Superior temporal gyrus (tissue), 1 donor: Measurements from ENCODE around the gene WDR86.

Source experiments
- DNase-seq: peaks from one replicate; pipeline ENCODE4 v3.0.0-alpha.2; 2016; ENCODE audit errors: extremely low spot score

The WDR86 gene, protein sequence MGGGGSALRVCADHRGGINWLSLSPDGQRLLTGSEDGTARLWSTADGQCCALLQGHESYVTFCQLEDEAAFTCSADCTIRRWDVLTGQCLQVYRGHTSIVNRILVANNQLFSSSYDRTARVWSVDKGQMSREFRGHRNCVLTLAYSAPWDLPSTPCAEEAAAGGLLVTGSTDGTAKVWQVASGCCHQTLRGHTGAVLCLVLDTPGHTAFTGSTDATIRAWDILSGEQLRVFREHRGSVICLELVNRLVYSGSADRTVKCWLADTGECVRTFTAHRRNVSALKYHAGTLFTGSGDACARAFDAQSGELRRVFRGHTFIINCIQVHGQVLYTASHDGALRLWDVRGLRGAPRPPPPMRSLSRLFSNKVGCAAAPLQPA

DNA sequence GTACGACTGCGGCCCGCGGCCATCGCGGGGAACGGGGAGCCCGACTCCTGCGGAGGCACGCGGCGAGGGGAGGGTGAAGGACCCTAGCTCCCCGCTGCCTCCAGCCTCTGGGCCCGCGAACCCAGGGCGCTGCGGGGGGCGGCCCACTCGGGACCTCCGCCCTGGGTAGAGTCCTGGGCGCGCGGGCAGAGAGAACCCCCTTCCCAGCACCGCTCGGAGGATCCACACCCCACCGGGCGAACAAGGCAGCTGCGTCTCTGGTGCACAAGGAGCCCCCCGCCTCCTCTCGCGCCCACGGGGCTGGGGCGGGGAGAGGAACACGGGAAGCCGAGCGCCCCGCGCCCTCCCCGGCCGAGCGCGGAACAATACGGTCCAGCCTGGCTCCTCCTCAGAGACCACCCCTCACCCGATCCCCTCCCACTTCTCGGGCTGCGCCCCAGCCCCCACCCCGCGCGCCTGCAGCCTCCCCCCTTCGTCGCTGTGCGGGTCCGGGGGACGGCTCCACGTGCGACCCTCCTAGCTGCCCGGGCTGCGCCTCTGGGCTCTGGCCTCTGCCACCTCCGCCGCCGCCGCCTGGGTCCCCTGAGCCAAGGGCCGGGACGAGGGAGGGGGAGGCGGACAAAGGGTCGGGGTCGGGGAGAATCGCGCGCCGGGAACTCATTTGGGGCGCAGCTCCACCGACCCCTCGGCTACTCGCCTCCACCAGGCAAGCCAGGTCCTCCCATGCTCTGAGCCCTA lies at the start of gene WDR86:
Gene WDR86 (minus strand): TSS at position 372 of the 738 bp plus-strand sequence. CDS start 449 bp downstream, outside the sequence.
- no peak for DNase-seq

DNA sequence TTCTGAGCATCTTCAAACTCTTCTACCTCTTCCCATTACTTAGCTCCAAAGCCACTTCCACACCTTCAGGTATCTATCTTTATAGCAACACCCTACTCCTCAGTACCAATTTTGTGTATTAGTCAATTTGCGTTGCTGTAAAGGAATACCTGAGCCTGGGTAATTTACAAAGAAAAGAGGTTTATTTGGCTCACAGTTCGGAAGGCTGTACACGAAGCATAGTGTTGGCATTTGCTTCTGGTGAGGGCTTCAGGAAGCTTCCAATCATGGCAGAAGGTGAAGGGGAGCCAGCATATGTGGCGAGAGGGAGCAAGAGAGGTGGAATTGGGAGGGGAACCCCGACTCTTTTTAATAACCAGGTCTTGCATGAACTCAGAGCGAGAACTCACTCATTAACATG lies 47.7 kb upstream of the WDR86 start:
- no peak for DNase-seq

DNA sequence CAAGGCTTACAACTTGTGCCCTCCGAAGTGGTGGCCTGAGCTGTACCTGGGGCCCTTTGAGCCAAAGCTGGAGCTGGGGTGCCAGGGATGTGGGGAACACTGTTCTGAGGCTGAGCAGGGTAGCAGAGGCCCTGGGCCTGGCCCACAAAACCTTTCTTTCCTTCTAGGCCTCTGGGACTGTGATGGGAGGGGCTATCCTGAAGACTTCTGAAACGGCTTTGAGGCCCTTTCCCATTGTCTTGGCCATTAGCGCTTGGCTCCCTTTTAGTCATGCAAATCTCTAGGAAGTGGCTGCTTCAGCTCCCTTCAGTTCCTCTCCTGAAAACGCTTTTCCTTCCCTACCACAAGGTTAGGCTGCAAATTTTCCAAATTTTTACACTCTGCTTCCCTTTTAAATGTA lies 46.9 kb upstream of the WDR86 start:
- no peak for DNase-seq

DNA sequence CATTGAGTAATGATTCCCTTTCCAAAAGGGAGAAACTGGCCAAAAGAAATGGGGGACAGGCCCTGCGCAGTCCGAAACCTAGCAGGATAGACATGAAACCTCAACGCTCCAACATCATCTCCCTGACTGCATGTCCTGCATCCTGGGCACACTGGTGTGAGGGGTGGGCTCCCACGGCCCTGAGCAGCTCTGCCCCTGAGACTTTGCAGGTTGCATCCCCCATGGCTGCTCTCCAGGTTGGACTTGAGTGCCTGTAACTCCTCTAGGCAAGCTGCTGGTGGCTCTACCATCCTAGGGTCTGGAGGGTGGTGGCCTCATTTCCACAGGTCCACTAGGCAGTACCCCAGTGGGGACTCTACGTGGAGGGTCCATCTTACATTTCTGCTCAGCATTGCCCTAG lies 46.4 kb upstream of the WDR86 start:
- no peak for DNase-seq

DNA sequence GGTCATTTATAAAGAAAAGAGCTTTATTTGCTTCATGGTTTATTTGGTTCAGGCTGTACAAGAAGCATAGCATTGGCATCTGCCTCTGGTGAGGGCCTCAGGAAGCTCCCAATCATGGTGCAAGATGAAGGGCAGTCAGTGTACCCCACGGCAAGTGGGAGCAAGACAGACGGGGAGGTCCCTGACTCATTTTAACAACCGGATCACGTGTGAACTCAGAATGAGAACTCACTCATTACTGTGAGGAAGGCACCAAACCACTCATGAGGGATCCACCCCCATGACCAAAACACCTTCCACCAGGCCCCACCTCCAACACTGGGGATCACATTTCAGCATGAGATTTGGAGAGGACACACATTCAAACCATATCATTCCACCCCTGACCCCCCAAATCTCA lies 45.9 kb upstream of the WDR86 start:
- no peak for DNase-seq

DNA sequence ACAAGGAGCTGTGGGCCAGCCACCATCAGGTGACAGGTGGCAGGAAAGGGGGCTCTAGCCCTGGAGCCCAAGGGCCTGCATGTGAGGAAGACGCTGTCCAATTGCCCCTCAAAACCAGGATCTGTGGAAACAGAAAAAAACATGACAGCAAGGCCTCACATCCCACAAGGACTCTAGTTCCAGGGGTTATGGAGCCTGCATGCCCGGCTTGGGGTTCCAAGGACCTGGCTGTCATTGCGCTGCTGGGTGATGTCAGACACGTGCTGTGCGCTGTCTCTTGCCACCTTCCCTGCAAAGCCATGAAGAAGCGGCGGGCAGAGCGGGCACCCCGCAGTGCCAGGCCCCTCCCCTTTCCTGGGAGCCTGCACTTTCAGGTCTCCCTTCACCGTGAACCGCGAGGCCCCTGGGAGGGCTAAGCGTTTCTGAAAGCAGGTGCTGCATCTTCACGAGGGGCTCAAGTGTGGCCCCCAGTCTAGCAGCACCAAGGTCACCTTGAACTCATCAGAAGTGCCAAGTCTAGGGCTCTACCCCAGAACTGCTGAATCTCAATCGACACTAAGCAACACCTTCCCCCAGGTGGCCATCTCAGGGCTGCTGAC lies 45.2 kb upstream of the WDR86 start:
- DNase-seq: no peak

DNA sequence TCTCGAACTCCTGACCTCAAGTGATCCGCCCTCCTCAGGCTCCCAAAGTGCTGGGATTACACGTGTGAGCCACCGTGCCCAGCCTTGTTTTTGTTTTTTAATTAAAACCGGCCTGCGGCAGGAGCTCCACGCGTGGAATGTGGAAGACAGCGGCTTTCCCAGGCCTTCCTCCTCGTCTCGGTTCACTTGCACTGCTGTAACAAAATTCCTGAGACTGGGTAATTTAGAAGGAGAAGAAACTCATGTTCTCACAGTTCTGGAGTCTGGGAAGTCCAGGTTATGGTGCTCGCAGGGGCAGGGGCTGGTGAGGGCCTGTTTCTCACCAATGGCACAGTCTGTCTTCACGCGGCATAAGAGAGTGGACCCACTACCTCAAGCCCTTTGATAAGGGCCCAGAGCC lies 44.5 kb upstream of the WDR86 start:
- no peak for DNase-seq

DNA sequence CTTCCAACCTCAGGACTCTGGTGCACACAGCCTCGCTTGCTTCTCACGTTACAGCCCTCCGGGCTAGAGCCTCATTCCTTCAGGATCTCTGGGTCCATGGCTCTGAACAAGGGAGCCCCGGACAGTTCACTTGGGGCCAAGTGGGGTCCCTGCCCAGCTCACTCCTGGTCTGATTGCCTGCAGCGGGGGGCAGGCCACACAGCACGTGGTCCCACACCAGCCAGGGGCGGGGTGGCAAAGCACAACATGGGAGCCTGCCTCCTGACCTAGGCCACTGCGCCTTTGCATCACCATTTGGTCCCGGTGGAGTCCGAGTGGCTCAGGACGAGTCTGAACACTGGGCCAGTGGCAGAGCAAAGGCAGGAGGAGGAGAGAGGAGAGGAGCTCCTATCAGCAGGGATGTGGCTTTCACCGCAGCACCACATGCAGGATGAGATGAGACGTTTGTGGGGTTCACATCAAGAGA lies 43.5 kb upstream of the WDR86 start:
- no peak for DNase-seq

DNA sequence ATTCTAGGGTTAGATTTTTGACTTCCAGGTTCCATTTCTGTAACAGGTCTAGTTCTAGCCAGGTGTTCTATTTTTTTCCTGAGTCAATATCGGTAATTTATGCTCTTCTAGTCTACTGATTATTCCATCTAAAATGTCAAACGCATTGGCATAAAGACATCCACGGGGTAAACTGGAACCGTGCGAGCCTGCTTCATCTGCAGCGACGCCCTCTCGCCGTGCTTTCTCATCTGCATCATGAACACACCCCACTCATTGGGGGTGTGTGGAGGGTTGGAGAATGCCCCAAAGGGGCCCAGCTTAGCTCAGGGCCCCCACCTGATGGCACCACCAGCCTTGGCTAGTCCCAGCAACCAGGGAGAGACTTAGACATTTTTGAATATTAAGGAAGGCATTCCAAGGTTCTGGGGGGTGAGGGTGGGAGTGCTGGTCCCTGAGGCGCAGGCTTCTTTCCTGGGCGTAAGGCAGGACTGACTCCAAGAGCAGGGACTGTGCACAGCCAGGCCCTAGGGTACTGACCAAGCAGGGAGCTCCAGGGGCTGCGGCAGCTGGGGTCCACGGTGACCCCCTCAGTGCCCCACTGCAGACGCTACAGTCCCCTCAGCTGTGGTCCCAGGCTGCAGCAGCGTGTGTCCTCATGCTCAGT lies 43.0 kb upstream of the WDR86 start:
- no peak for DNase-seq

DNA sequence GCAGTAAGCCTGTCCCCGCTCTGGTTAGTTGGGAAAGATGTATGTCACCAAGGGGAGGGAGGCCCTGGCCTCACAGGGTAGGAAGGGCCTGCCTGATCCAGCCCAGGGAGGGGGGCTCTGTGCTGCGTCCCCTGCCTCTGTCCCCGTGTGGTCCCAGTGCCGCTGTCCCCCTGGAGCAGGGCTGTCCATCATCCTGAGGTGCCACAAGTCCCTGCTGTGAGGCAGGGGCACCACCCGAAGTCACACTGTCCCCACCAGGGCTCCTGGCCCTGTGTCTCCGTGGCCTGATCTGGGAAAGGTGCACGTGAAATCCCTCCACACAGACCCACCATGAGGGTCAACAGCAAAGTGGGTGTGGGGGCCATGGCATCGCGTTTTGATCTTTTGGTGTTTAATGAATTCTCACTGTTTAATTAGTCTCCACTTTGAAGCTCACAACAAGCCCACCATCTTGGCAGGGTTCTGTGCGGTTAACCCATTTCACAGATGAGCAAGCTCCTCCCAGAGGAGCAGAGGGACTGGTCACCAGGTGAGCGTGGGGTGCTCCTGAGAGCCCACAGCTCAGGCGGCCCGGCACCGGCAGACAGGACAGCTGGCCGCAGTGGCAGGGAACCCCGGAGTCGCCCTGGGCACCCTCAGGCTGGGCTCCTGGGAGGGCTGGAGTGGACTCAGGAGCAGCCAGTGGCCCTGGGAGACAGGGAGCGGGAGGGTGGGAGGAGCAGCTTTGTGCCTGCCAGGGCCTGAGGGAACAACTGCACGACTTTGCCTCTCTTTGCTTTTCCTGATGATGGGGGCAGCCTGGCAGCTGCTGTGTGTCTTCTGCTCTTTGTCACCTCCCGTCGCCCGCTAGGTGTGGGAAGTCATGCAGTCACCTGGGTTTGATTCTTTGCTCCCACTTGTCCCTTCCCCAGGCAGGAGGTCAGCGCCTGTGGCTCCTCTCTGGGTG lies 42.1 kb upstream of the WDR86 start:
- DNase-seq: no peak

DNA sequence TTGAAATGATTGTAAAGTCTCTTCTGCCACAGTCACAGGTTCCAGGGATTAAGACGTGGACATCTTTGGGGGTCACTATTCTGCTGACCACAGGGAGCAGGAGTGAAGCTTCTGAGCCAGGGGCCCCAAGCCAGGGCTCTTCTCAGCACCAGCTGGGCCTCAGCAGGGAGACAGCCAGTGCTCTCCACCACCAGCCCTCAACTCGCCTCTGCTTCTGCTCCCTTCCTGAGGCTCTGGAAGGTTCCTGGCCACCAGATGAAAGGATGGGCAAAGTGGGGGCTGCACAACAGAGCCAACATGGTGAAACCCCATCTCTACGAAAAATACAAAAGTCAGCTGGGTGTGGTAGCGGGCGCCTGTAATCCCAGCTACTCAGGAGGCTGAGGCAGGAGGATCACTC lies 41.3 kb upstream of the WDR86 start:
- DNase-seq: no peak

DNA sequence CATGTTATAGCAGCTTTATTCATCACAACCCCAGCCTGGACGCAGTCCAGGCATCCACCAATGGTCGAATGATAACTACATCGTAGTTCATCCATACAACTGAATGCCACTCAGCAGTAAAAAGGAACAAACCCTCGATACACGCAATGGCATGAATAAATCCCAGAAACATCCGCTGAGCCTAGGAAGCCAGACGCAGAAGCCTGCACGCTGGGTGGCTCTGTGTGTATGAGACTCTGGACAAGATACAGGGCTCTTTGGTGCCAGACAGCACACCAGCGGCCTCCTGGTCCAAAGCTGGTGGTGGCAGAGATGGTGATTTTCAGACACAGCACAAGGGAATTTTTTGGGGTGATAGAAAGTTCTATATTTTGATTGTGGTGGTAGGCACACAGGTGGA lies 40.2 kb upstream of the WDR86 start:
- DNase-seq: no peak

DNA sequence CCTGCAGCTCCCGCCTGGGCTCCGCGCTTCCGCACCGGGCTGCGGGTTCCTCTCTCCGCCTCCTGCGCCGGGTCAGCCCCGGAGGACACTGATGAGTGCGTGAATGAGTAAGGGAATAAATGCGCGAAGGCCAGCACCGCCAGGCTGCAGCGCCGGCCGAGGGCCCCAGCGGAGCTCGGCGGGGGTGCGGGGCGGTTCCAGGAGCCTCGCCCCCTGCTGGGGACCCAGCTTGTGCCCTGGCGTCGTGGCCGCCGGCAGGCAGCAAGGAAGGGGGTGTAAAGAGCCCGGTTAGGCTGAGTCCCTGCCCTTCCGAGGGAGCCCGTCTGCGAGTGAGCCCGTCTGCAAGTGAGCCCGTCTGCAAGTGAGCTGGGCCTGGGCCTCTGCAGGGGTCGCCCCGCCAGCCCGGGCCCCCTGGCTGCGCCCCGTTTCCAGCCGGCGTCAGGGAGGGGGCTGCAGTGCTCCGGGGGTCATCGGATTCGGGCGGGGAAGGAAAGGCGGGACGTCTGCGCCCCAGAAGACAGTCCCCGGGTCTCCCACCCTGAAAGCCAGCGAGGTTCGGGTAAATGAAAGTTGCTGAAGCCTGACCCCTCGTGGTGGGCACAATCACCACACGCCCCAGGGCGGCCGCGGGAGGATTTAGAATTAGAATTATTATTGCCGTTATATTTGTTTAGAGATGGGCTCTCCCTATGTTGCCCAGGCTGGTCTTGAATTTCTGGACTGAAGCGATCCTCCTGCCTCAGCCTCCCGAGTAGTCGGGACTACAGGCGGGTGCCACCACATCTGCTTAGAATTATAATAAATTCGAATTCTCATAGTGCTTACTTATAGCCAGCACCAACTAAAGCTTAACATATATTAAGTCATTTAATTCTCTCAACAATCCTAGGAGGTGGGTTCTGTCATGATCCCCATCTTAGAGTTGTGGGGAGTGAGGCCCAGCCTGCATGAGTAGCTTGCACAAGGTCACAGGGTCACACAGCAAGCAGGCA lies 38.7 kb upstream of the WDR86 start:
- DNase-seq: peak; percentile 57

DNA sequence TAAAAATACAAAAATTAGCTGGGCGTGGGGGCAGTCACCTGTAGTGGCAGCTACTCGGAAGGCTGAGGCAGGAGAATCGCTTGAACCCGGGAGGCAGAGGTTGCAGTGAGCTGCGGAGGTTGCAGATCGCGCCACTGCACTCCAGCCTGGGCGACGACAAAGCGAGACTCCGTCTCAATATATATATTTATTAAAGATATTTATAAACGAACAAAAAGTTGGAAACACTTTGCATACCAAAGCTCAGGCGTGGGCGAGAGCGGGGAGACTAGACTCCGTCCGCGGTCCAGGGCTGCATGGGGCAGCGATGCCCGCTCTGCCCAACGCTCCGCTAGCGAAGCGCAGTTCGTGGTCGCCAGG lies 38.0 kb upstream of the WDR86 start:
- DNase-seq: no peak

DNA sequence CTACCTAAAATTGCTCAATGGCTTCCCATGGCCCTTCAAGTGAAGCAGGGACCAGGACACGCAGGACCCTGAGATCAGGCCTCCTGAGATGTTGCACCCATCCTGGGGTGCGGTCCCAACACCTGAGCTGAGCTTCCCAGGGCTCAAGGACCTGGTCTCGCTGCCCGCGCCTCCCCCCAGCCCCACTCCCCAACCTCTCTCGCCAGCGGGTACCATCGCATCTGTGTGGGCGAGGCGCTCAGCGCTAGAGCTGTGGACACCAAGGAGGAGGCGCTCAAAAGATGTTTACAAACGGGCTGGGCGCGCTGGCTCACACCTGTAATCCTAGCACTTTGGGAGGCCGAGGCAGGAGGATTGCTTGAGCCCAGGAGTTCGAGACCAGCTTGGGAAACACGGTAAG lies 37.5 kb upstream of the WDR86 start:
- no peak for DNase-seq

DNA sequence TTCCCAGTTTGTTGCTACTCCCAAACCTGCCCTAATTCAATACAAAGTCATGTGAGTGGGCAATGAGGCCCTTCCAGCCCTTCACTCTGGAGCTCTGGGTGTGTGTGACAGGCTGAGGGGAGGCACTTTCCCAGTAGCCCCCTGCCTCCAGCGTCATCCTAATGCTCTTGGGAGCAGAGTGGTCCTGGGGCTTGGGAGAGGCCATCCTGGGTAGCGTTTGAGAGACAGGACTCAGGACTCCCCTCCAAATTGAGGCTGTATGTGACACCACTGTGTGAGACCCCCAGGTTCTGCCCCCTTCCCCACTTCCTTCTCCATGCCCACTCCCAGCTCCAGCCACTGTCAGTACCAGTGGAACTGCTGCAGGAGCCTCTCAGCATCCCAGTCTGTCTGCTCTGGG lies 36.6 kb upstream of the WDR86 start:
- DNase-seq: no peak

DNA sequence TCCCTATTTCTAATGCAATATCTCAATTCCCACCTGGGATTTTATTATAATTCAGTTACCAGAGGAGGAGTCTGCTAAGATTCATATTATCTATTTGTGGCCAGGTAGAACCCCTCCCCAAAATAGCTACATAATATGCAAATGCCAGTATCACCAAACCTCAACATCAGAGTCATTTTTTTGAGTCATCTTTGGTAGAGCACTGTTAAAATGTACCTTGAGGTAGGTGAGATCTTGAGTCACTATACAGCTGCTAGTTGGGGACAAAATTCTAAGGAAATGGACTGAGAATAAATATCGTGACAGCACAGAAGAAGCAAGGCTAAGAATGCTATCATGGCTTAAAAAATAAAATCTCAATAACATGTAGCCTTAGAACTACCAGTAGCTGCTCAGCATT lies 34.8 kb upstream of the WDR86 start:
- no peak for DNase-seq

DNA sequence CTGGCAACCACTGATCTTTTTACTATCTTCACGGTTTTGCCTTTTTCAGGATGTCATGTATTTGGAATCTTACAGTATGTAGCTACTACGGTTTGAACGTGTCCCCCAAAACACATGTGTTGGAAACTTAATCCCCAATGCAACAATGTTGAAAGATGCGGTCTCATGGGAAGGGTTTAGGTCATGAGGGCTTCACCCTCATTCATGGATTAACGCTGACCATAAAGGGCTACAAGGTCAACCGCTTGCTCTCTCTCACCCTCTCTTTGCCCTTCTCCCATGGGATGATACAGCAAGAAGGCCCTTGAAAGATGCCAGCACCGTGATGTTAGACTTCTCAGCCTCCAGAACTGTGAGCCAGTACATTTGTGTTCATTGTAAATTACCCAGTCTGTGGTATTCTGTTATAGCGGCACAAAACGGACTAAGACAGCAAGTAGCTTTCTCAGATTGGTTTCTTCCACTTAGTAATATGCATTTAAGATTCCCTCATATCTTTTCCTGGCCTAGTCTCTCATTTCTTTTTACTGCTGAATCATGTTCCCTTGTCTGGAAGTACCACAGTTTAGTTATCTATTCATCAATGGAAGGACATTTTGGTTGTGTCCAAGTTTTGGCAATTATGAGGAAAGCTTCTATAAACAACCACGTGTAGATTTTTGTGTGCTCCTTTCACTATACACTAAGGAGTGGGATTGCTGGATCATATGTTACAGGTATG lies 33.1 kb upstream of the WDR86 start:
- no peak for DNase-seq

DNA sequence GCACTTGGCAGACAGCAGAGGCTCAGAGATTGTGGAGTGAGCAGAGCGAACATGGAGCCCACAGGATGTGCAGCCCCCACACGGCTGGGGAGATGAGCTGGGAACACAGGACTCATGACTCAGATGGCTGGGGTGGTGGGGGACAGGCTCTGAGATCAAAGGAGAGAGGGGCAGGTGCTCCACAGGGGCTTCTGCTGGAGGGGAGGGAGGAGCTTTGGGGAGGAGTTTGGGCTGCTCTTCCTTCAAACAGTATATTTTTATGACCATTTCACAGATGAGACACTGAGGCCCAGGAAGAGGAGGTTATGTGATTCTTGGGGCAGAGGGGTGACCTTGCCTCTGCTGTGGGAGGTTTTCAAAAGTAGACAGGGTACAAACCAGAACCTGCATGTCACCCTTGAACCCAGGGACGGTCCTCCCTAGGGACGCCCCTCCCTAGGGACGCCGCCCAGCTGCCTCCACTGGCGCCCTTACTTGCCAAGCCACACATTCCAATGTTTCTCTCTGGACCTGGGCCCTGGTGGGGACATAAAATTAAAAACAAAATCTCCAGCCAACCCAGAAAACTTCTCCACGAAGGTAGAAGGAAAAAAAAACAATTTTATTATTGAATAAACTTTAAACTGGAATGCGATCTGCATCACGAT lies 31.1 kb upstream of the WDR86 start:
- no peak for DNase-seq
